GM12801 (cell line): ENCODE measurements around the gene MINDY3.

Source experiments
- TF ChIP-seq, protein P1 (sequence below): IDR thresholded peaks from one replicate; pipeline ENCODE4 v1.5.1; 2011; ENCODE audit warnings: control low read depth; ENCODE audit not compliant: insufficient read length; ENCODE audit errors: extremely low read depth

The MINDY3 gene

DNA sequence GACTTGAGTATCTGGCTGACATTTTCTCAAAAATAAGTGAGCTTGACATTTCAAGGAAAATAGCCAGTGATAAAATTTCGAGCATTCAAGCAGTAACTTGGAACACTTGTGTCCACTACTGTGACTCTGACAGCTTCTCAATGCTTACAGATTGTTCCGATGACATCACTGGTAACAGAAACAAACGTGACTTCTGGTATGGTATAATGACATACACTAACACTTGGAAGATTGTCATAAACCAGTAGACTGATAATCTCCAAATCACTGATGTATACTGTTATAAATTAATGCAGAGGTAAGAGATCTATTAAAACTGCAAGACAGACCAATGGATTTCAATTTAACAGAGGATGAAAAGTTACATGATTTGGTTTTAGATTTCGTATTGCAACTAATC is 6.5 kb downstream of the MINDY3 start:
- TF ChIP-seq, protein P1, sequence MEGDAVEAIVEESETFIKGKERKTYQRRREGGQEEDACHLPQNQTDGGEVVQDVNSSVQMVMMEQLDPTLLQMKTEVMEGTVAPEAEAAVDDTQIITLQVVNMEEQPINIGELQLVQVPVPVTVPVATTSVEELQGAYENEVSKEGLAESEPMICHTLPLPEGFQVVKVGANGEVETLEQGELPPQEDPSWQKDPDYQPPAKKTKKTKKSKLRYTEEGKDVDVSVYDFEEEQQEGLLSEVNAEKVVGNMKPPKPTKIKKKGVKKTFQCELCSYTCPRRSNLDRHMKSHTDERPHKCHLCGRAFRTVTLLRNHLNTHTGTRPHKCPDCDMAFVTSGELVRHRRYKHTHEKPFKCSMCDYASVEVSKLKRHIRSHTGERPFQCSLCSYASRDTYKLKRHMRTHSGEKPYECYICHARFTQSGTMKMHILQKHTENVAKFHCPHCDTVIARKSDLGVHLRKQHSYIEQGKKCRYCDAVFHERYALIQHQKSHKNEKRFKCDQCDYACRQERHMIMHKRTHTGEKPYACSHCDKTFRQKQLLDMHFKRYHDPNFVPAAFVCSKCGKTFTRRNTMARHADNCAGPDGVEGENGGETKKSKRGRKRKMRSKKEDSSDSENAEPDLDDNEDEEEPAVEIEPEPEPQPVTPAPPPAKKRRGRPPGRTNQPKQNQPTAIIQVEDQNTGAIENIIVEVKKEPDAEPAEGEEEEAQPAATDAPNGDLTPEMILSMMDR, result no peak

DNA sequence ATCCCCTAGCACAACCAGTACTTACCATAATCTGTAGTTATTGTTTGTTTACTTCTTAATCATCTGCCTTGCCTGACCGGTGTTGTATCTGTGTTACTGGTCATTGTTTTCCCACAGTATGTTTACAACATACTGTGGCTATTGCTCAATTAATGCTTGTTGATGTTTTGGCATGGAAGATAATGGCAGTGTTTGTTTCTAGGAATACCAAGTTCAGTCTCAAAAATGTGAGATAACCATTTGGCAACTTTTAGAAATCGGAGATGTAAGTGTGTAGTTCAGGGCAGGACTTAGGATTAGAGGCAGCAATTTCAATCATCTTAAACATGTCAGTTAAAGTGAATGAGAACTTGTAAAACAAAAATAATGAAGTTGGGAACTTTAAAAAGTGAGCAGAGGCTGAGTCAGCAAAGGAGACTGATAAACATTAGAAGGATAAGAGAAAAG is 8.2 kb downstream of the MINDY3 start:
- TF ChIP-seq, protein P1, result no peak

DNA sequence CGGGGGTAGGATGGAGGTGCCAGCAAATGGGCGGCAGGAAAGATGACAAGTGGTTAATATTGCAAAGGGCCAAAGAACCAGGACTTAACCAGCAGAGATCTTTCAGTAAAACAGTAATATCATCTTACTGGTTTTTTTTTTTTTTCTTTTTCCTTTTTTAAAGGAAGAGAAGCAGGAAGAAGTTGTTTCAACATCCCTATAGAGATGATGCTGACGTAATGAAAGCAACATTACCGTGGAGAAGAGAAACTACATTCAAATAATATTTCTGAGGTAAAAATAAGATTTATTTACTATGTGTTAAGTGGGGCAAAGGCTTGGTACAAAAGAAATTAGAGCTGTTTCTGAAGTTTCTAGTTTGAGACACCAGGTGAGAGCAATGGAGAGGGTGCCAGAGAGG is 11.0 kb downstream of the MINDY3 start:
- TF ChIP-seq, protein P1, result no peak

DNA sequence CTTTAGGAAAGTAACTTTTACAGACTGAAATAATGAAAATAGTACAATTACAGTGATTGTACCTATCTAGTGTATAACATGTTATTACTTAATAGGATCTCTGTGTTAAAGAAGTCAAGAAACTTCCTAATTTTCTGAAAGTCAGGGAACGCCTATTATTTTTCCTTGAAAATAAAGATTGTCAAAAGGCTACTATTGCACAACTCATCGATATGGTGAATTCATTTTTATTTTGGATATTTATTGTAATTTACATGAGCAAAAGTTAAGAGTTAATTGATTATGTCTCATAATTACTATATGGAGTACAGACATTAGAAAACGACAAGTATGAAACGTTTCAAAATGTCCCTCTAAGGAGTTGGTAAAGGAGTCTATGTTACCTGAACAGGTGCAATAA is 12.8 kb downstream of the MINDY3 start:
- TF ChIP-seq, protein P1, result no peak

DNA sequence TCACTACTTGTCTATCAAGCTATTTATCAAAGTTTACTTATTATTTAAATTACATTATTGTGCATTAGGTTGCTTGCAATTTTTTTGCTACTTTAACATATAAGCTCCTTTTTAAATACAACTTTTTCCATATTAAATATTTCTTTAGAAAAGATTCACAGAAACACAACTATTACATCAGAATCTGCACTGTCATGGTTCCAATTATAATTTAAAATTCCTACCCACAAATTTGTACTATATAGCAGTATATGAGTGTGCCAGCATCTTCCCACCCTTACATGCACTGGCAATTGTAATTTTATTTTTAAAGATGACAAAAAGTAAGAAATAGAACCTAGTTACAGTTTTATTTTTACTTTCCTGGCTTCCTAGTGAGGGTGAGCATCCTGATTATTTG is 15.8 kb downstream of the MINDY3 start:
- TF ChIP-seq, protein P1, result no peak

DNA sequence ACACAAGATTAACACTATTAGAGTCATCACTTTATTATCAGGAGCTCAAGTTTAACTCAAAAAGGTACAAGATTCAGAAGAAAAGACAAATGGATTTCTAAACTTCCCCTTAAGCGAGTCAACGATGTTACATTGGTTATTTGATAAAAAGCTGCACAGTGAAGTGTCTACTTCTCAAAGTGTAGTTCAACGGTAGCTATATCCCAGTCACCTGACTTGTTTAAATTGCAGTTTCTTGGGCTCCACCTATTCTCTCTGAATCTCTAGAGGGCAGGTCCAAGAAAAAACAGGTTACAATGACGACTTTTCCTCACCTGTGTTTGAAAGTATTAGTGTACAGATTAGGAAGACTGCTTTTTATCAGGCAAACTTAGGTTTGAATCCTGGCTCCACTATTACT is 16.6 kb downstream of the MINDY3 start:
- TF ChIP-seq, protein P1, result no peak

DNA sequence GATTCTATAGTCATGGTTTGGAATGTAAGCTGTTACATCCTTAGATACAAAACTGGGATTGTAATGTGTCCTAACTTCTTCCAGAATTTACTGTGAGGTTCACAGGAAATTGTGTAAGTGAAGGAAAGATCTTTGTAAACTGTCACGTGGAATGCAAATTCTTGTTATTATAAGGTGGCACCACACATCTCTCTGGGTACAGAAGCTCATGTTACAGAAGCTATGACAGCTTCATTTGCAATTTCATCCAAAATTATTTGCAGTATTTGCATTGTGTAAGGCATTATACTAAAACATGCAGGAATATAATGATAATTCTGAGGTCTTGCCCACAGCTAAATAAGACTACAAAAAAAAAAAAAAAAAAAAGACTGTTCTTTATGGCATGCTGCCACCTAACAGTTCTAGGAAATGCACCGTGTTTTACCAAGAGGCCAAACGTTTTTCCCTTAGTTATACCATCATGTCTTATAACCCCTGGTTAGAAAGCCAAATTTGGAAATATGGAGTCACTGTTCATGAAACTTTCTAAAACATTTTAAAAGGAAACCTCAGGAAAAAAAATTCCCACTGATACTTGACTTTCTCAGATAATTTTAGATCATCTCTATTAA is 17.6 kb downstream of the MINDY3 start:
- TF ChIP-seq, protein P1, result no peak
